Fibroblast of skin of back (primary cell): ENCODE measurements around the gene GNGT1.
"Not testable (repeated sequence)": the region's sequence is repeated elsewhere in the genome, so short reads cannot be mapped to it uniquely, and the experiment has no call there.

Experiments used
- DNase-seq: peaks from one replicate; pipeline ENCODE4 v3.0.0-alpha.2; 2013

The GNGT1 gene

DNA sequence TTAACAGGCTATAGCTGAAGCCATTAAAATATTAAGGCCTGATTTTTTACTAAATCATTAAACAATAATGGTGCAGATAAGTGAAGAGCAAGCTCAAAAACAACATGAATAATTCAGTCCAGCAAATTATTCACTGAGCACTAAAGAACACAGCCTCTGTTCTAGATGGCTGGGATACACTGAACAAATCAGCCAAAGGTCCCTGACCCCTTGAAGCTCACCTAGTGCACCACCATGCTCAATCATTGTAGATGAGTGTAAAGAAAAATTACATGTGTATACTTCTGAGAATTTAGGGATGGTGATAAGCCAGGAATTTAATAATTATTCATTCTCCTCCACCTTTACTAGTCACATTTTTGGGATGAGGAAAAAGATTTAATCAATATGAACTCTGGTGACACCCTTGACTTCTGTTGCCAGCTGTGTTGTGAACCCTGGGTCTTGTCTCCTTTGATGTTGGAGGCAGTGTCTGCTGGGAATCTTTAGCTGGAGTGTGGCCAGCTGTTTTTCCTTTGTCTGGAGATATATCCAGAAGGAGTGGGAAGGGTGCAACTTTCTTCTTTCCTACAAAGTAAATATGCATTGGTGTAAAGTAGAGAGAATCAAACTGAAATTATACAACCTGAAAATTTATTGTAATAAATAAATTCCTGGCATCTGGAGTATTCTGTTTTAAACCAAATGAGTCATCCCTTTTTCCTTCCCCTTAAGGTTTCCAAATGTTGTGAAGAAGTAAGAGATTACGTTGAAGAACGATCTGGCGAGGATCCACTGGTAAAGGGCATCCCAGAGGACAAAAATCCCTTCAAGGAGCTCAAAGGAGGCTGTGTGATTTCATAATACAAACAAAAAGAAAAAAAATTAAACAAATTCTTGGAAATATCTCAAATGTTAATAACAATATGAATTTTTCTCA, 4.0 kb downstream of the GNGT1 start:
- DNase-seq, result peak; percentile 47

DNA sequence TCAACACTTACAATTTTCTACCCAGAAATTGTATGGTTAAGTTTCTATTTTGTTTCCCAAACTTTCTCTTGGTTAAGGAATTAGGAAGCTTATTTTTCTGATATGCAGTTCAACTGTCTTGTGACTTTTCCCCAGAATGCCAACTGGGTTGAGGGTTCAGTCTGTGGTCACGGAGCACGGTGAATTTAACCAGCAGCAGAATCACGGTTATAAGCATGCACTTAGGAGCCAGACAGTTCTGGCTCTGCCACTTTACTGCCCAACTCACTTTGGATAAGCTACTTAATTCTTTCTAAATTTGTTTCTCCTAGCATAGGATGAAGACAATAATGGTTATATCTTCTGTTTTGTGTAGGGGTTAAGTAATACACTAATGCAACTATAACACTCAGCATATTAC, 4.9 kb downstream of the GNGT1 start:
- DNase-seq, result not testable (repeated sequence)

DNA sequence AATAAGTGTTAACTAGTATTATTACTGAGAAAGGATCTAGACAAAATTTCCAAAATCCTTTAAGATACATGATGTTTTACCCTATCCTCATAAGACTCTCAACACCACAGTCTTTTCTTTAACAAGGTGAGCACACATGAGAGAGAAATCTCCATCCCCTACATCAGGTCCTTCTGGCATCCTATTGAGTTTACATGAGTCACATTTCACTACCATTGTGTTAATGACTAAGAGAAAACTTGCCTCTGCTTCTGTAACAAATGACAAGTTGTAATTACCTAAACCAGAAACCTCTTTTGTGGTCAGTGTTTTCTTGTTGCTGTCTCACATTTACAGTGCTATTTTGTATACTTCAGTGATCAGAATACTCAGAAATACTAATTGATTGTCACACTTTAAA, 5.3 kb downstream of the GNGT1 start:
- DNase-seq, result not testable (repeated sequence)

DNA sequence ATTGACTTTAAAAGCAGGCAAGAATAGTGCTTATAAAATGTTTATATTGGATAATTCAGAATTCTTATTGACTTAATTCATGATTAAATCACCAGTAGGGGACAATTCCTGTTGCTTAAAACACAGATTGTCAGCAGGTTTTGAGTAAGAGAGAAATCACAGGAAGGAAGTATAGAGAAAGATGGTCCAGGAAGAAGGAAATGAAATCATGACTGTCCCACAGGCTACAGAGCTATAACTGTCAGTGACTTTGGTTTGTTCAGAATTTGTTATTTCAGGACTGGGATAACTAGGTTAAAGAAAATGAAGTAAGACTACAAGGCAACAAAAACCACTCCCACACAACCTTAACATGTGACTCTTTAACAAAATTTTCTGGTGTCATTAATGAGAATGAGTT, 6.8 kb downstream of the GNGT1 start:
- no peak for DNase-seq

DNA sequence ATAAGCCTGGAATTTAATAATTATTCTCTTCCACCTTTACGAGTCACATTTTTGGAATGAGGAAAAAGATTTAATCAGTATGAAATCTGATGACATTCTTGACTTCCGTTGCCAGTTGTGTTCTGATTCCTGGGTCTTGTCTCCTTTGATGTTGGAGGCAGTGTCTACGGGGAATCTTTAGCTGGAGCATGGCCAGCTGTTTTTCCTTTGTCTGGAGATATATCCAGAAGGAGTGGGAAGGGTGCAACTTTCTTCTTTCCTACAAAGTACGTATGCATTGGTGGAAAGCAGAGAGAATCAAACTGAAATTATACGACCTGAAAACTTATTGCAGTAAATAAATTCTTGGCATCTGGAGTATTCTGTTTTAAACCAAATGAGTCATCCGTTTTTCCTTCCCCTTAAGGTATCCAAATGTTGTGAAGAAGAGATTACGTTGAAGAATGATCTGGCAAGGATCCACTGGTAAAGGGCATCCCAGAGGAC, 8.3 kb downstream of the GNGT1 start:
- DNase-seq, result peak; percentile 40

DNA sequence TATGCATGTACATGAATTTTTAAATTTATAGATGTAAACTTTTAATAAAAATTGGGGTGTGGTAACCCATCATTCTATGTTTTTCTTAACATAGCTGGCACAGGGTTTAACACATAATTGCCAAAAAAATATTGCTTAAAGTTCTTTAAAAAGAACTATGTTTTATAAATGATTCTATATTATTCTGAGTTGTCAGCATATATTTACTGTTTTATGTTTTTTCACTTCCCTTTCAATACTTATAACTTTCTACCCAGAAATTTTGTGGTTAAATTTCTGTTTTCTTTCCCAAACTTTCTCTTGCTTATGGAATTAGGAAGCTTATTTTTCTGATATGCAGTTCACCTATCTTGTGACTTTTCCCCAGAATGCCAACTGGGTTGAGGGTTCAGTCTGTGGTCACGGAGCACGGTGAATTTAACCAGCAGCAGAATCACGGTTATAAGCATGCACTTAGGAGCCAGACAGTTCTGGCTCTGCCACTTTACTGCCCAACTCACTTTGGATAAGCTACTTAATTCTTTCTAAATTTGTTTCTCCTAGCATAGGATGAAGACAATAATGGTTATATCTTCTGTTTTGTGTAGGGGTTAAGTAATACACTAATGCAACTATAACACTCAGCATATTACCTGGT, 9.0 kb downstream of the GNGT1 start:
- not testable (repeated sequence) for DNase-seq

DNA sequence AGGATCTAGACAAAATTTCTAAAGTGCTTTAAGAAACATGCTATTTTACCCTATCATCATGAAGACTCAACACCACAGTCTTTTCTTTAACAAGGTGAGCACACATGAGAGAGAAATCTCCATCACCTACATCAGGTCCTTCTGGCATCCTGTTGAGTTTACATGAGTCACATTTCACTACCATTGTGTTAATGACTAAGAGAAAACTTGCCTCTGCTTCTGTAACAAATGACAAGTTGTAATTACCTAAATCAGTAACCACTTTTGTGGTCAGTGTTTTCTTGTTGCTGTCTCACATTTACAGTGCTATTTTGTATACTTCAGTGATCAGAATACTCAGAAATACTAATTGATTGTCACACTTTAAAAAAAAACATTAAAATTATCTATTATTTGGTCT, 9.5 kb downstream of the GNGT1 start:
- DNase-seq, result not testable (repeated sequence)

DNA sequence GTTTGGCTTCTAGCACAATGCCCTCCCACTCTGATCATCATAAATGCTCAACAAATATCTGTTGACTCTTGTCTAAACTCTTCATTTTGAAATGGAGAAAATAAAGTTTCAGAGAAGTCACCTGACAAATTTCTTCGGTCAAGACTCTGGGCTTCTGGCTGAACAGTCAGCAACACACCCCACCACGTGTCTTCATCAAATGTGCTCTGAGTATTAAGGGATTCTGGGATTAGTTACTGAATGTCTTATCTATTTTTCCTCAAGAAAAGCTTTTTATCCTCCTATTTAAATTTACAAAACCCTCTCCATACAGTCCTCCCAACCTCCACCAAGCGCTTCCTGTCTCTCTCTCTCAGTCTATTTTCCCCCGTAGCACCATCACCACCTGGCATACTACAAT, 9.9 kb downstream of the GNGT1 start:
- not testable (repeated sequence) for DNase-seq

DNA sequence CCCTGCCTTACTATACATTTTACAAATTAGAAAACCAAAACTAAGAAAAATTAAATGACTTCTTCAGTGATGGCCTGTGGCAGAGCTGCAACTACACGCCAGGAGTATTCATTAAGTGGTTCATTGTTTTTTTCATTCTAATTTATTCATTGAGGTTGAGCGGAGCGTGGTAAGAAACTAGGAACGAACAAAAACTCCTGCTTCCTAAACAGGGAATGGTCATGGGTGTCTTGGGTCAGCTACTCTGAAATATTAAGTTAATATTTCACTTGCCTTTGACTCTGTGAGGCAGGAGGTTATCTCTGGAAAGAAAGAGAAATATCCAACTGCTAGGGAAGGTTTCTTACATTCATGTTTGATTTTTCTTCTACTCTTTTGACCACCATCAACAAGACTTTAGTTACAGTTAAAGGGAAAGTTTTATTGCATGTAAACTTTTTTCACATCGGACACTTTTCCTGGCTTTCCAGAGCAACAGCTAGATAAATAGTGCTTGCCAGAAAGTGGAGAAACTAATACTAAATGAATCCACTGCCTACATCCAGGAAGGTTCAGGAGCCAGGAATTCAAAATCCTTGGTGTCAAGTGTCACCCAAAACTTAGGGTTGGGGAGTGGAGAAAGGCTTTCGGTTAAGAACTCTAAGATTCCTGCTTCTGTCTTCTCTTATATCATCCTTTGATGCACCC, 14.3 kb downstream of the GNGT1 start:
- DNase-seq, result peak; percentile 5

DNA sequence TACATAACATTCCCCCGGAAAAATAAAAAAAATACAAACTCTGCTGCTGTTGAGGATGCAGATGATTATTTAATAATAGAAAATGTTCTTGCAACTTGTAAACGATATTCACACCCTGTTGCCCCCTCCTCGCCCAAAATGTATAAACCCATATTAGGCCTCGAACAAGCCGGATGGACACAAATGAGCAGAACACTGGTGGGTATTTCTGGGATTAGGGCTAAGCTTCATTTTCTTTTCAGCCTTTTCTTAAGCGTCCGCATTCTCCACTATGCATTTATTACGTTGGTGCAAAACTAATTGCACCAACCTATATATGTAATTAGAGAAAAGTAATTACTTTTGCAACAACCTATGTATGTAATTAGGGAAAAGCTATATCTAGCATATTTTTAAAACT, 14.8 kb downstream of the GNGT1 start:
- no peak for DNase-seq

DNA sequence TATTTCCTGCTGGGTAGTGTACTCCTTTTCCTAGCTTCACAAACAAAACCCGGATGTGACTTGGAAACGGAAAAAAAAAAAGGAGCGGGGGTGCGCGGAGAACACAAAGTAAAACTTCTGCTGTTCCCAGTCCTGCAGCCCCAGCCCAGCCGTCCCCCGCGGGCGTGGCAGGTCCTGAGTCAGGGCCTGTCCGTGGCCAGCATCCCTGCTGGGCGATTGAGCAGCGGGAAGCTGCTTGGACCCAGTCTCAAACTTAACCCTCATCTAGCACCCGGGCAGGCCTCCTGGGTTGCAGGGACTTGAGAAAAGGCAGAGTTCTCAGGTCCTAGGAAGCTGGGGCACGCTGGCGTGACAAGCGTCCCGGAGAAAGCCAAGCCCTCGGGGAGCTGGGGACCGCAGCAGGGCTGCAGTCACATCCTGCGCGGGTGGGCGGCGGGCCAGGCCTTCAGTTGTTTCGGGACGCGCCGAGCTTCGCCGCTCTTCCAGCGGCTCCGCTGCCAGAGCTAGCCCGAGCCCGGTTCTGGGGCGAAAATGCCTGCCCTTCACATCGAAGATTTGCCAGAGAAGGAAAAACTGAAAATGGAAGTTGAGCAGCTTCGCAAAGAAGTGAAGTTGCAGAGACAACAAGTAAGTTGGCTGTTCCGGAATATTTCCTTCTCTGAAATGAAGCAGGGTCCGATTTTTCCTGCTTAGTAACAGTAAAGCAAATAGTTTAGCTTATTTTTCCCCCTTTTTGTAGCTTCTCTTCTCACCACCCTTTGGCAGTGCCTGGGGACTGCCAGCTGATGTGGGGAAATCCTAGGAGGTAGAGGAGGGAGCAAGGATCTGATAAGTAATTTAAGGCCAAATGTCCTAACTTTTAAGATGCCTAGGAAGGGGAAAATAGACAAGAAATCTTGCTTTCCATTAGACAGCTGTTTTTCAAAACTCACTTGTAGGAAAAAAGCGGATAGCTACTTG, 15.5 kb downstream of the GNGT1 start, which contains the start of gene GNG11:
TSS of gene GNG11 (plus strand) at position 129 of the 960 bp plus-strand sequence. CDS start at position 532, 403 bp downstream.
- DNase-seq, result peak; percentile 86

DNA sequence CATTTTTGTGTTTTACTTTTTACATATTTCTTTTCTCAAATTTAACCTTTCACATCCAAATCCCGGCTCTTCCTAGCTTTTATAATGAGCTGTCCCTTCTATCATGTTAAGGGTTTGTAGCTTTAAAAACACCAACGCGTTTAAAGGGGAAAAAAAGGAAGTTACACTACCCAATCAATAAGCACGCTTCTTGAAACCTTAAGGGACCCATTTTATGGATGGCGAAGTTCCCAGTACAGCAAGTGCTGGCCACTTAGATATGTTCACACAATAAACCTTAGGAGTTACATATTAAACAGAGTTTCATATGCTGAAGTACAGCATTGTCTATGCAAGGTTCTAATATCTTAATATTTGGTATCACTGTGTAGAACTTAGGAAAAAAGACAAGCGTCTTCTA, 16.9 kb downstream of the GNGT1 start:
- peak; percentile 1 for DNase-seq

DNA sequence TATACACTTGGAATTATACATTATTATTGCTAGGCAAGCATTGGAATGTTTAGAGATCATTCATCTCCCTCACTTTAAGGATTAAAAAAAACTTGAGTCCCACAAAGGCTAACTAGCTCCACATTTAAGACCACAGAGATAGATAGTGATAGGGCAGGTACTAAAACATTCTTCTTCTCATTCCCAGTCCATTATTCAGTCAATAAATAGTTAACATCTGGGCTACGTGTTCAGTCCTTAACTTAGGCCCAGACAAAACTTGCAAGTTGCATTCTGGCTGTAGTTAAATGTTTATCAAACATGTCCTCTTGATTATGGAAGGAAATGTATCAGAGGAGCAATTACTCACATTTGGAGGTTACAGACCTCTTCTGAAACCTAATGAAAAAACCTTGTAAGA, 17.6 kb downstream of the GNGT1 start:
- DNase-seq, result no peak

DNA sequence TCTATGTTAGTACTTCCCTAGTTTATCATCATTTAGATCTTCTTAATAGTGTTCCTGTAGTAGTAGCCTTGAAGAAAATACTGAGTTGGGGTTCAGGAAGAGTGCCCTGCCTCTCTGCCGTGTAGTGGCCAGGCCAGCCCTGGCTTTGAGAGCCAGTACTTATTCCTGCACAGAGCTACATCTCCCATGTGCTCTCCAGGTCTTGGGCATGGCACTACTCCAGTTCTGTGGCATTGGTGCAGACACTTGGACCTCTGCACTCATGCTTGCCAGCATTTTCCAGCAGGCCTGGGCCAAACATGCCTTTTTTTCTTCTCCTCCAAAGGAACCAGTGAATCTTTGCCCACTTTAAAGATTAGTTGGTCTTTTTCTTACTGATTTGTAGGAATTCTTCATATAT, 20.4 kb downstream of the GNGT1 start:
- no peak for DNase-seq

DNA sequence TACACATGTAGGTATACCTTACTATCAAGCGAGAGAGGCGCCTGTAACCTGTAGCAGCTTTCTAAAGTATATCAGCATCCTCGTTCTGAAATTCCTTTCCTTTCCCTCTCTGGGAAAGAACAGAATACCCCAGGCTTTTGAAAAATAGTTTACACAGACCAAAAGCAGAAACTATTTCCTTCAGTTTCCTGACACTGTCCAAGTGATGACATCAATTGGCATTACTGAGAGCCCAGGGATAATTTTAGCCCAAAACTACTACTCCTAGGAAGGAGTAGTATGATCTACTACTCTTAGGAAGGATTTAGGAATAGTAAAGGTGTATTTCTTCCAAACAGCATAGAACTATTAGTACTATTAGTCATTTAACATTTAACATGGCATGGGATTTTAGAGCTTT, 21.2 kb downstream of the GNGT1 start:
- no peak for DNase-seq

DNA sequence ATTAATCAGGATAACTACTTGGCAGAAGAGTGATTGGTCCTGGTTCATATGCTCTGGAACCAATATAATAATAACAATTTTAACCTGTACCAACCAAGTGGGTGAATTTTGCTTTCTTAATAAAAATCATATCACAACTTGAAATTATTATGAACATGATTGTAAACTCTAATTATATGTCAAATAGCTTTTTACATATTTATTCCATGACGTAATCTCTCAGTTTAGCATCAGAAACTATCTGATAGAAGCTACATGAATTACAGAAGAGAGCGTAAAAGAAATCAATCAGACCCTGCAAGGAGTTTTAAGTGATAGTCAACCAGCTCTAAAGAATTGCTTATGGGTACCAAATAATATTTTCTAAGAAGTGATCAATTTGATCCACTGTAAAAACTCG, 25.3 kb downstream of the GNGT1 start:
- DNase-seq, result no peak

DNA sequence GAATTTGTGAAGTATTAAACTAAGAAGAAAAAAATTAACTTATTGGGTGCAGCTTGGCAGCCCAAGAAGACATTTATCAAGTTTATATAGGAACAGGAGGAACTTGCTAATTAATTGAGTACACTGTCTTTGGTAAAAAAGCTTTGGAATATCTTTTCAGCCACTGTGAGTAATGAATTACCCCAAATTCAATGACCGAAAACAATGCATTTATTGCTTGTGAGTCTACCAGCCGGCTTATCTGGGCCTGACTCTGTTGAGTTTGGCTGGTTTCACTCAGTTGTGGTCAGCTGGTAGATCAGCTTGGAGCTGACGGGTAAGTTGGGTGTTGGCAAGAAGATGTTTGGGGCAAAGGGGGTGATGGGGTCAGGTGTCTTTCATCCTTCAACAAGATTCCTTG, 26.8 kb downstream of the GNGT1 start:
- DNase-seq, result no peak

DNA sequence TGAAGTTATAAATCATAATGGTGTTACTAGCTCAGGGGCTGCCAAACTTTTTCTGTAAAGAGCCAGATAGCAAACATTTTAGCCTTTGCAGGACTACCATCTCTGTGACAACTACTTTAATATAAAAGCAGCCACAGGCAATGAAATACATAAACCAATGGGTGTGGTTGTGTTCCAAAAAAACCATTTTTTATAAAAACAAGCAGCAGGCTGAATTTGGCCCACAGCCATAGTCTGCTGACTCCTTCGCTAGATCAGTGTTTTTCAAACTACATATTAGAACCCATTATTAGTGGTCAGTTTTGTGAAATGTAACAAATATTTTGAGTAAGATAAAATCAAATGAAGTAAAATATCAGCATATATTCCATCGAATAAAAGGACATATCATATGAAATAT, 28.7 kb downstream of the GNGT1 start:
- no peak for DNase-seq

DNA sequence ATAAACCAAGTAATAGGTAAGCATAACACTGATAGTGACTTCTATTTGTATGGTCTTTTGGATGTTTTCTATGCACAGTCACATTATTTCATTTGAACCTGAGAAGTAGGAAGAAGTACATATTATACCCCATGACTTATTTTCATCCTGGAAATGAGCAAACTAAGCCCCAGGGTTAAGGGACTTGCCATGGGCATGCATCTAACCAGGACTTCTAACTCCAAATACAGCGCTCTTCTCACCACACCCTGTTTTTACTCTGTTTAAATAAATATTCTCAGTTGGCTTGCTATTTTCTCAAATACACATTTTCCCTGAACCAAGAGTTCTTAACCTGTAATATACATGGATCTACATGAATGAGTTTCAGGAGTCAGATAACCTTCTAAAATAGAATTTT, 31.5 kb downstream of the GNGT1 start:
- DNase-seq, result no peak

DNA sequence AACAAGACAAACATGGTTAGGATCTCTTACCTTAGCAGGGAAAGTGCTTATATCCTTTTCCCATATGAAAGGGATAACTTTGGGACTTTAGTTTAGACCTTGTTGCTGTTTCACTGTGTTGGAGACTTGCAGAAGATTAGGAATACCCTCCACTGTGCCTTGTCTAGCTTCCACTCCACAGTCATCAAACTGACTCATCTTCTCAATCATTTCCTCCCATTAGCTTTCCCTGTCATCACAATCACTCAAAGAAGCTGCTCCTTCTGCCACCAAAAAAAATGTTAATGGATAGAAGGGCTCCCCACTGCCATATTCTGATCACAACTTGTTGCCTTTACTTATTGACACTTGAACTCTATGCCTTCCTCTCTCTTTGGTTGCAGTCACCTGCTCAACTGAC, 31.9 kb downstream of the GNGT1 start:
- DNase-seq, result peak; percentile 34

DNA sequence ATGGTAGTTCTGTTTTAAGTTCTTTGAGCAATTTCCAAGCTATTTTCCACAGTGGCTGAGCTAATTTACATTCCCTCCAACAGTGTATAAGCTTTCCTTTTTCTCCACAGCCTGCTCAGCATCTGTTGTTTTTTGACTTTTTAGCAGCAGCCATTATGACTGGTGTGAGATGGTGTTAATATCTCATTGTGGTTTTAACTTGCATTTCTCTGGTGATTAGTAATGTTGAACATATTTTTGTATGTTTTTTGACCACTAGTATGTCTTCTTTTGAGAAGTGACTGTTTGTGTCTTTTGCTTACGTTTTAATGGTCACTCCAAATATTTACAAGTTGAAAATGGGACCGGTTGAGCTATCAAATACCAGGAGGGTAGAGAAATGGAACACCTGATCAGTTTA, 35.6 kb downstream of the GNGT1 start:
- DNase-seq, result peak; percentile 58
